ENCODE measurements around the gene KDM8. TPM values are rescaled to one million over a fixed set of nuclear protein-coding genes. Genes with fewer than 3 reads are reported as not detected.
A peak's percentile ranks its signal among the peaks of the same experiment; 100 is the strongest.

KDM8 gene
- total RNA-seq, 2 donors from 2014 or later: 6.0 to 18.5 TPM

- no peak overlapping the region for H3K27ac ChIP-seq
- no peak overlapping the region for H3K4me3 ChIP-seq
- TF ChIP-seq POLR2A (IDR thresholded peaks at IDR 0.05): no peak
- TF ChIP-seq, protein P1, sequence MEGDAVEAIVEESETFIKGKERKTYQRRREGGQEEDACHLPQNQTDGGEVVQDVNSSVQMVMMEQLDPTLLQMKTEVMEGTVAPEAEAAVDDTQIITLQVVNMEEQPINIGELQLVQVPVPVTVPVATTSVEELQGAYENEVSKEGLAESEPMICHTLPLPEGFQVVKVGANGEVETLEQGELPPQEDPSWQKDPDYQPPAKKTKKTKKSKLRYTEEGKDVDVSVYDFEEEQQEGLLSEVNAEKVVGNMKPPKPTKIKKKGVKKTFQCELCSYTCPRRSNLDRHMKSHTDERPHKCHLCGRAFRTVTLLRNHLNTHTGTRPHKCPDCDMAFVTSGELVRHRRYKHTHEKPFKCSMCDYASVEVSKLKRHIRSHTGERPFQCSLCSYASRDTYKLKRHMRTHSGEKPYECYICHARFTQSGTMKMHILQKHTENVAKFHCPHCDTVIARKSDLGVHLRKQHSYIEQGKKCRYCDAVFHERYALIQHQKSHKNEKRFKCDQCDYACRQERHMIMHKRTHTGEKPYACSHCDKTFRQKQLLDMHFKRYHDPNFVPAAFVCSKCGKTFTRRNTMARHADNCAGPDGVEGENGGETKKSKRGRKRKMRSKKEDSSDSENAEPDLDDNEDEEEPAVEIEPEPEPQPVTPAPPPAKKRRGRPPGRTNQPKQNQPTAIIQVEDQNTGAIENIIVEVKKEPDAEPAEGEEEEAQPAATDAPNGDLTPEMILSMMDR (IDR thresholded peaks at IDR 0.05): no peak
- H3K4me1 ChIP-seq: peaks cover 49% of the 10 kb centered on the region
- H3K9me3 ChIP-seq: no peaks in the 10 kb centered on the region
- DNase-seq: no peak
- no peaks in the 10 kb centered on the region for H3K36me3 ChIP-seq (replicated peaks in 1 of 2; ENCODE audit: insufficient read depth in 1 of 2, low read depth in 2 of 2)
- no peak for ATAC-seq
- 93 to 98% methylated on average over 5 of the region's 5 CpGs for WGBS, 2 donors
- no peaks in the 10 kb centered on the region for H3K27me3 ChIP-seq
- intact Hi-C loops (cut with DNase I): loop anchor here (10.0 kb wide), 2 partner anchors 76 to 136 kb away; partner anchors contain the start of gene IL4R
Observed at GRCh38 chr16:27239026-27239425, 35.7 kb downstream of the KDM8 start.

DNA sequence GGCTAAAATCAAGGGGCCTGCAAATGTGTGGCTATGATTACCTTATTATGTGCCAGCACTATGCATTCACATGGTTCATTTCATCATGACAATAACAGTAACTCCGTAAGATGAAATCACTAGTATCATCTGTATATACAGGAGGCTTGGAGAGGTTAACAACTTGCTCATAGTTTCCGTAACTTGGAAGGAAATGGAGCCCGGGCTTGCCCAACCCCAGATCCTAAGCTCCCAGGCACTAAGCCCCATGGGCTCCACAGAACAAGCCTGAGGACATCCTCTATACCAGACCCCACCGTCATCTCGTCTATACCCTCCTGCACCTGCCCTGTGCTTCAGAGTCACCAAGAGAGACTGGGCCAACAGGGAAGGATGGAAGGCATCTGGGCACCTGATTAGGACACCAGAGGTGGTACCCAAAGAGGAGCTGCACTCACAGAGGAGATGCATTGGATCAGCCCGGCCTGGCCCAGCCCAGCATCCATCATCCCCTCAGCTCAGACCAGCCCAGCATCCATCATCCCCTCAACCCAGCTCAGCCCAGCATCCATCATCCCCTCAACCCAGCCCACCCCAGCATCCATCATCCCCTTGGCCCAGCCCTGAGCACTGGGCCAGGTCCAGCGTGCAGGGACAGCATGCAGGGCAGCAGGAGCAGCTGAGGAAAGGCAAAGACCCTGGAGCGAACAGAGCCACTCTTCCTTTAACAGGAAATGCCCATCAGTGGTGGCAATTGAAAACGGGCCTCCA is 36.8 kb downstream of the KDM8 start:
- Histone ChIP-seq H3K36me3 (replicated peaks in 1 of 2; ENCODE audit: insufficient read depth in 1 of 2, low read depth in 2 of 2) (no peaks in the 10 kb centered on the region), H3K4me3 (no peak overlapping the region), H3K27me3 (no peaks in the 10 kb centered on the region), H3K9me3 (no peaks in the 10 kb centered on the region), H3K27ac (no peak overlapping the region), H3K4me1 (peaks cover 43% of the 10 kb centered on the region)
- no peak for ATAC-seq
- no peak for TF ChIP-seq POLR2A (IDR thresholded peaks at IDR 0.05)
- TF ChIP-seq, protein P1 (IDR thresholded peaks at IDR 0.05): no peak
- WGBS, 2 donors: 86 to 88% methylated on average over 9 of the region's 9 CpGs
- intact Hi-C loops (cut with DNase I): loop anchor here (10.0 kb wide), 2 partner anchors 75 to 135 kb away; partner anchors contain the start of gene IL4R
- no peak for DNase-seq

GRCh38 chr16:27240948-27241531 is 37.7 kb downstream of the KDM8 start:
- Histone ChIP-seq H3K27me3 (no peaks in the 10 kb centered on the region), H3K36me3 (replicated peaks in 1 of 2; ENCODE audit: insufficient read depth in 1 of 2, low read depth in 2 of 2) (no peaks in the 10 kb centered on the region), H3K4me1 (peaks cover 38% of the 10 kb centered on the region), H3K27ac (peak overlapping the region in 1 of 4 donors; percentile 7), H3K9me3 (no peaks in the 10 kb centered on the region), H3K4me3 (no peak overlapping the region)
- TF ChIP-seq, protein P1 (IDR thresholded peaks at IDR 0.05): no peak
- TF ChIP-seq POLR2A (IDR thresholded peaks at IDR 0.05): no peak
- 76 to 83% methylated on average over 6 of the region's 6 CpGs for WGBS, 2 donors
- intact Hi-C loops (cut with DNase I): no loop called here
- ATAC-seq (no peak), DNase-seq (no peak)

DNA sequence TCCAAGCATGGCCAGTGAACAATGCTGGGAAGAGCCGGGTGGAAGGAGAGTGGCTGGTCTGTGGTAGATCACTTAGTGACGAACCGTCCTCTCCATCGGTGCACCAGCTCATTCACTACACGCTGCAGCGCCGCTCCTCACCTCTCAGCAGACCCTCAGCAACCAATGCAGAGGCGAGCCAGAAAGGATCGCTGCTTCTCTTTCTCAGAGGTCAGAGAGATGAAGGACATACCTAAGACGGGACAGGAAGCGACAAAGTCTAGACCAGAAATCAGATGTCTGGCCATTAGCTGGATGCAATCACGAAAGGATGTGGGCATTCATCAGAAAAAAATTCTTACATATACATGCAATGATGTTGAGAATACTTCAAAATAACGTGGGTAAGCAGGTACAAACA is 38.3 kb downstream of the KDM8 start:
- no peak for ATAC-seq
- Histone ChIP-seq H3K4me1 (peaks cover 40% of the 10 kb centered on the region), H3K4me3 (no peak overlapping the region), H3K9me3 (no peaks in the 10 kb centered on the region), H3K27me3 (no peaks in the 10 kb centered on the region), H3K36me3 (replicated peaks in 1 of 2; ENCODE audit: insufficient read depth in 1 of 2, low read depth in 2 of 2) (no peaks in the 10 kb centered on the region), H3K27ac (peak overlapping the region in 2 of 4 donors; percentile 1 to 7)
- intact Hi-C loops (cut with DNase I): no loop called here
- no peak for DNase-seq
- 81 to 84% methylated on average over 13 of the region's 13 CpGs for WGBS, 2 donors
- TF ChIP-seq, protein P1 (IDR thresholded peaks at IDR 0.05): no peak
- no peak for TF ChIP-seq POLR2A (IDR thresholded peaks at IDR 0.05)
